ENCODE results near the gene C4orf46.
A peak's percentile ranks its signal among the peaks of the same experiment; 100 is the strongest.
"Not testable (repeated sequence)": the region's sequence is repeated elsewhere in the genome, so short reads cannot be mapped to it uniquely, and the experiment has no call there.

Gene C4orf46

DNA sequence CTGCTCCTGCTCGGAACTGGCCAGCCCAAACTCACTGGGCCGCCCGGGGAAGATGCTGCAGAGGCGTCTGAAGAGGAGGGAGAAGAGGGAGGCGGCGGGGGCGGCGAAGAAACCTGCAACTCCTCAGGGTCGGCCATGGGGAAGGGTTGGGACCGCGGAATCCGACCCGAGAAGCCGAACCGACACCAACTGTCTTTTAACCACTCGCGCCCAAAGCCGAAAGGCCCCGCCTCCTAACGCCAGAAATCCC, at the start of gene C4orf46:
Gene C4orf46, minus strand, starts transcription at position 223 of the 250 bp plus-strand sequence. Its CDS starts 86 bp downstream, at position 137.
- Histone ChIP-seq H3K36me3 (ENCODE audit: insufficient read depth, insufficient read length, low read length) (peaks cover 7% of the 10 kb centered on the region), H3K4me1 (ENCODE audit: insufficient read depth, insufficient read length) (no peaks in the 10 kb centered on the region), H3K9me3 (ENCODE audit: insufficient read depth, low read length) (no peaks in the 10 kb centered on the region), H3K9ac (ENCODE audit: insufficient read length, low read depth) (peak within 1 kb of the TSS; percentile 86), H3K27me3 (ENCODE audit: insufficient read depth, insufficient read length) (no peaks in the 10 kb centered on the region), H3K4me3 (ENCODE audit: insufficient read length, low read depth) (peak within 1 kb of the TSS; percentile 81)
- TF ChIP-seq ZNF274 (IDR thresholded peaks at IDR 0.05; ENCODE audit: low read depth, low read length) = no peak
- TF ChIP-seq SUZ12 (IDR thresholded peaks at IDR 0.05; ENCODE audit: extremely low read depth, insufficient read depth, insufficient read length) = no peak
- TF ChIP-seq YY1 (IDR thresholded peaks at IDR 0.05; ENCODE audit: insufficient read depth, insufficient read length) = no peak
- no peak for DNase-seq (ENCODE audit: low read depth, low spot score)

DNA sequence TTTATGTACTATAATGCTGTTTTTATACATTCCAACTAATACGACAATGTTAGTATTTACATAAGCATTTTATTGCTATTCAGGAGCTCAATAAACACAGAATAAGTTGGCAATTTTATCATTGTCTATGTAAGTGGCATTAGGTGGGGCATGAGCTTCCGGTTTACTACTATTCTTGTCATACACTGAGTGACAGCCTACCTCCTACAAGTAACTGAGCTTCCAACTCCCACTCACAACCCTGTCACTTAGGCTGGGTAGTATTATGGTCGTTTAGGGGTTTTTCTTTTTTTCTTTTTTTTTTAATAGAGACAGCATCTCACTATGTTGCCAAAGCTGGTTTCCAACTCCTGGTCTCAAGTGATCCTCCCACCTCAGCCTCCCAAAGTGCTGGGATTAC, 44.1 kb upstream of the C4orf46 start:
- Histone ChIP-seq H3K36me3 (ENCODE audit: insufficient read depth, insufficient read length, low read length) (peaks cover 83% of the 10 kb centered on the region), H3K9ac (ENCODE audit: insufficient read length, low read depth) (no peak overlapping the region), H3K4me1 (ENCODE audit: insufficient read depth, insufficient read length) (no peaks in the 10 kb centered on the region), H3K4me3 (ENCODE audit: insufficient read length, low read depth) (no peak overlapping the region), H3K9me3 (ENCODE audit: insufficient read depth, low read length) (no peaks in the 10 kb centered on the region), H3K27me3 (ENCODE audit: insufficient read depth, insufficient read length) (no peaks in the 10 kb centered on the region)
- no peak for DNase-seq (ENCODE audit: low read depth, low spot score)
- TF ChIP-seq SUZ12 (IDR thresholded peaks at IDR 0.05; ENCODE audit: extremely low read depth, insufficient read depth, insufficient read length) = no peak

- H3K4me1 ChIP-seq (ENCODE audit: insufficient read depth, insufficient read length) = no peaks in the 10 kb centered on the region
- H3K9ac ChIP-seq (ENCODE audit: insufficient read length, low read depth) = no peak overlapping the region
- DNase-seq (ENCODE audit: low read depth, low spot score) = no peak
- H3K4me3 ChIP-seq (ENCODE audit: insufficient read length, low read depth) = no peak overlapping the region
- H3K9me3 ChIP-seq (ENCODE audit: insufficient read depth, low read length) = no peaks in the 10 kb centered on the region
- H3K27me3 ChIP-seq (ENCODE audit: insufficient read depth, insufficient read length) = no peaks in the 10 kb centered on the region
- H3K36me3 ChIP-seq (ENCODE audit: insufficient read depth, insufficient read length, low read length) = peaks cover 86% of the 10 kb centered on the region
- no peak for TF ChIP-seq SUZ12 (IDR thresholded peaks at IDR 0.05; ENCODE audit: extremely low read depth, insufficient read depth, insufficient read length)
- no peak for TF ChIP-seq ZNF274 (IDR thresholded peaks at IDR 0.05; ENCODE audit: low read depth, low read length)
- no peak for TF ChIP-seq YY1 (IDR thresholded peaks at IDR 0.05; ENCODE audit: insufficient read depth, insufficient read length)
Measured at GRCh38 chr4:158714937-158715336, 43.2 kb upstream of the C4orf46 start.

GRCh38 chr4:158712622-158713021, 40.9 kb upstream of the C4orf46 start:
- not testable (repeated sequence) for H3K9ac ChIP-seq (ENCODE audit: insufficient read length, low read depth); H3K4me3 ChIP-seq (ENCODE audit: insufficient read length, low read depth); DNase-seq (ENCODE audit: low read depth, low spot score); H3K9me3 ChIP-seq (ENCODE audit: insufficient read depth, low read length); H3K4me1 ChIP-seq (ENCODE audit: insufficient read depth, insufficient read length); H3K27me3 ChIP-seq (ENCODE audit: insufficient read depth, insufficient read length)
- H3K36me3 ChIP-seq (ENCODE audit: insufficient read depth, insufficient read length, low read length) = peaks cover 83% of the 10 kb centered on the region

DNA sequence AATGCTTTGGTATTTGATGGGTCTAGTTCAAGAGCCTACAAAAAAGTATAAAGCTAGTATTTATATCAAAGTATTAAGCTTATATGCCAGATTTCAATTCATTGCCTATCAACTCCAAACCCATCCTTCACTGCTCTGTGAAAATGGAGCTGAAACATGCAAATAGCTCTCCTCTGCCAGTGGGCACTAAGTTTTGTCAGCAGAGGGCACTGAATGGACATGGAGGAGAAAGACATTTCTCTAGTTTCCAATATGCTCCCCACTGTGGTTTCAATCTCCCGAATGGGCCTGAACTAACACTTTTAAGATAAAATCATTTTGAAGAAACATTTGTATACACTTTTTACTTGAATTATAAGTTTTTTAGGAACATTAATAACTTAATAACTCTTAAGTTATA, 39.1 kb upstream of the C4orf46 start:
- Histone ChIP-seq H3K36me3 (ENCODE audit: insufficient read depth, insufficient read length, low read length) (peaks cover 86% of the 10 kb centered on the region), H3K27me3 (ENCODE audit: insufficient read depth, insufficient read length) (no peaks in the 10 kb centered on the region), H3K9me3 (ENCODE audit: insufficient read depth, low read length) (no peaks in the 10 kb centered on the region), H3K9ac (ENCODE audit: insufficient read length, low read depth) (no peak overlapping the region), H3K4me1 (ENCODE audit: insufficient read depth, insufficient read length) (no peaks in the 10 kb centered on the region), H3K4me3 (ENCODE audit: insufficient read length, low read depth) (no peak overlapping the region)
- DNase-seq (ENCODE audit: low read depth, low spot score) = no peak
- TF ChIP-seq YY1 (IDR thresholded peaks at IDR 0.05; ENCODE audit: insufficient read depth, insufficient read length) (no peak), ZNF274 (IDR thresholded peaks at IDR 0.05; ENCODE audit: low read depth, low read length) (no peak), SUZ12 (IDR thresholded peaks at IDR 0.05; ENCODE audit: extremely low read depth, insufficient read depth, insufficient read length) (no peak)

DNA sequence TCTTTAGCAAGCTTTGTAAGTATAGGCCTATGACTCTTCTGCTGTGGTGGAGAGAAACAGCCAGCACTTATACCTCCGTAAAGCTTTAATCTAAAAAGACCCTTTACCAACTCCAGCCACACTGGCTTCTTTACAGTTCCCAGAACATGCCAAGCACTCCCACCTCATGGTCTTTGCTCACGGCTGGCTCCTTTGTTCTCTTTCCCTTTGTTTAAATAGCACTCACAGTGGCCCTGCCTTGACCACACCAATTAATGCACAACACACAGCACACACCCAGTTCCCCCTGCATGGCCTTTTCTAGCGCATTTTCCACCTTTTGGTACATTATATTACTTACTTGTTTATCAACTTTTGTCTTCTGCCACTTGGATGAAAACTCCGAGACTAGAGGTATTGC, 32.6 kb upstream of the C4orf46 start:
- Histone ChIP-seq H3K9me3 (ENCODE audit: insufficient read depth, low read length) (no peaks in the 10 kb centered on the region), H3K36me3 (ENCODE audit: insufficient read depth, insufficient read length, low read length) (peaks cover 31% of the 10 kb centered on the region), H3K4me1 (ENCODE audit: insufficient read depth, insufficient read length) (no peaks in the 10 kb centered on the region), H3K27me3 (ENCODE audit: insufficient read depth, insufficient read length) (no peaks in the 10 kb centered on the region), H3K4me3 (ENCODE audit: insufficient read length, low read depth) (no peak overlapping the region), H3K9ac (ENCODE audit: insufficient read length, low read depth) (no peak overlapping the region)
- no peak for DNase-seq (ENCODE audit: low read depth, low spot score)
- no peak for TF ChIP-seq ZNF274 (IDR thresholded peaks at IDR 0.05; ENCODE audit: low read depth, low read length)
- TF ChIP-seq YY1 (IDR thresholded peaks at IDR 0.05; ENCODE audit: insufficient read depth, insufficient read length) = no peak
- no peak for TF ChIP-seq SUZ12 (IDR thresholded peaks at IDR 0.05; ENCODE audit: extremely low read depth, insufficient read depth, insufficient read length)

GRCh38 chr4:158688813-158689212, 17.1 kb upstream of the C4orf46 start:
- H3K27me3 ChIP-seq (ENCODE audit: insufficient read depth, insufficient read length) = no peaks in the 10 kb centered on the region
- no peak for TF ChIP-seq YY1 (IDR thresholded peaks at IDR 0.05; ENCODE audit: insufficient read depth, insufficient read length)
- TF ChIP-seq SUZ12 (IDR thresholded peaks at IDR 0.05; ENCODE audit: extremely low read depth, insufficient read depth, insufficient read length) = no peak
- no peak for TF ChIP-seq ZNF274 (IDR thresholded peaks at IDR 0.05; ENCODE audit: low read depth, low read length)
- H3K4me1 ChIP-seq (ENCODE audit: insufficient read depth, insufficient read length) = no peaks in the 10 kb centered on the region
- H3K9ac ChIP-seq (ENCODE audit: insufficient read length, low read depth) = no peak overlapping the region
- no peak for DNase-seq (ENCODE audit: low read depth, low spot score)
- no peaks in the 10 kb centered on the region for H3K36me3 ChIP-seq (ENCODE audit: insufficient read depth, insufficient read length, low read length)
- H3K4me3 ChIP-seq (ENCODE audit: insufficient read length, low read depth) = no peak overlapping the region
- no peaks in the 10 kb centered on the region for H3K9me3 ChIP-seq (ENCODE audit: insufficient read depth, low read length)

DNA sequence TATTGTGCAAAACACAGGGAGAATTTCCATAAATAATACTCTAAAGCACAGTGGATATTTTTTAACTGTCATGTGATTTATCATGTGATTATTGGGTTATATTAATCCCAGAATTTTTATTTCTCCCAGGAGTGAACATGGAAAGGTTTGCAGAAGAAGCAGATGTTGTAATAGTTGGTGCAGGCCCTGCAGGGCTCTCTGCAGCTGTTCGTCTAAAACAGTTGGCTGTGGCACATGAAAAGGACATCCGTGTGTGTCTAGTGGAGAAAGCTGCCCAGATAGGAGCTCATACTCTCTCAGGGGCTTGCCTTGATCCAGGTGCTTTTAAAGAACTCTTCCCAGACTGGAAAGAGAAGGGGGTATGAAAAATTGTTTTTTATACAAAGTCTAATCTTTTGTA, 10.4 kb upstream of the C4orf46 start:
- DNase-seq (ENCODE audit: low read depth, low spot score) = no peak
- H3K4me3 ChIP-seq (ENCODE audit: insufficient read length, low read depth) = no peak overlapping the region
- H3K36me3 ChIP-seq (ENCODE audit: insufficient read depth, insufficient read length, low read length) = no peaks in the 10 kb centered on the region
- no peak for TF ChIP-seq ZNF274 (IDR thresholded peaks at IDR 0.05; ENCODE audit: low read depth, low read length)
- TF ChIP-seq SUZ12 (IDR thresholded peaks at IDR 0.05; ENCODE audit: extremely low read depth, insufficient read depth, insufficient read length) = no peak
- no peak for TF ChIP-seq YY1 (IDR thresholded peaks at IDR 0.05; ENCODE audit: insufficient read depth, insufficient read length)
- H3K9ac ChIP-seq (ENCODE audit: insufficient read length, low read depth) = no peak overlapping the region
- H3K27me3 ChIP-seq (ENCODE audit: insufficient read depth, insufficient read length) = no peaks in the 10 kb centered on the region
- no peaks in the 10 kb centered on the region for H3K9me3 ChIP-seq (ENCODE audit: insufficient read depth, low read length)
- no peaks in the 10 kb centered on the region for H3K4me1 ChIP-seq (ENCODE audit: insufficient read depth, insufficient read length)
